Gastroesophageal sphincter (tissue), 4 donors: Measurements from ENCODE around the gene POLK. TPM values are rescaled to one million over a fixed set of nuclear protein-coding genes. Genes with fewer than 3 reads are reported as not detected.

ENCODE experiments used
- ATAC-seq: fragments of 150-250 bp; one replicate; pipeline ENCODE4 v1.9.1; 2016; ENCODE audit warnings: mild to moderate bottlenecking, moderate library complexity
- H3K27ac ChIP-seq, 4 donors: fragments of 200-600 bp; sonication (generic) in 3 of 4; 1 replicate in 3 of 4; 2 replicates in 1 of 4; pipeline ENCODE4 v1.5.1; 2016 to 2019
- H3K27me3 ChIP-seq: fragments of 200-600 bp; sonication (generic); one replicate; pipeline ENCODE4 v1.5.1; 2019
- H3K36me3 ChIP-seq, 2 donors: fragments of 200-600 bp; sonication (generic); one replicate each; pipeline ENCODE4 v1.5.1; 2019; ENCODE audit warnings: control low read depth in 1 of 2
- H3K4me1 ChIP-seq, 3 donors: fragments of 200-600 bp; sonication (generic); 1 replicate in 2 of 3; 2 replicates in 1 of 3; pipeline ENCODE4 v1.5.1; 2016 to 2019; ENCODE audit warnings: control low read depth in 2 of 3
- H3K4me3 ChIP-seq, 2 donors: fragments of 200-600 bp; sonication (generic); one replicate each; pipeline ENCODE4 v1.5.1; 2019; ENCODE audit warnings: mild to moderate bottlenecking in 1 of 2, moderate library complexity in 1 of 2
- H3K9me3 ChIP-seq, 3 donors: fragments of 200-600 bp; sonication (generic); one replicate each; pipeline ENCODE4 v1.5.1; 2017 to 2019; ENCODE audit warnings: control low read depth in 2 of 3
- CTCF ChIP-seq, 4 experiments: fragments of 200-600 bp in 2 of 4; fragments of 450-650 bp in 2 of 4; sonication (generic) in 1 of 4; IDR thresholded peaks; one replicate each; pipeline ENCODE4 v1.5.1; 2017 to 2019; ENCODE audit warnings: antibody characterized with exemption in 4 of 4, mild to moderate bottlenecking in 2 of 4, moderate library complexity in 2 of 4
- EP300 ChIP-seq: sonication (generic); formaldehyde crosslinking; IDR thresholded peaks from one replicate; pipeline ENCODE4 v1.6.1; 2017; ENCODE audit warnings: antibody characterized with exemption, mild to moderate bottlenecking
- POLR2A ChIP-seq, 2 donors: fragments of 450-650 bp; IDR thresholded peaks; one replicate each; pipeline ENCODE4 v1.6.1; 2017; ENCODE audit warnings: antibody characterized with exemption in 2 of 2, mild to moderate bottlenecking in 2 of 2, moderate library complexity in 1 of 2
- POLR2AphosphoS5 ChIP-seq: sonication (generic); formaldehyde crosslinking; IDR thresholded peaks from one replicate; pipeline ENCODE4 v1.6.1; 2017; ENCODE audit warnings: antibody characterized with exemption
- WGBS, 2 donors: methylation state at CpG; one replicate each; pipeline ENCODE4 v1.1.5; 2018; ENCODE audit warnings: low coverage in 1 of 2; 5-methylcytosine and 5-hydroxymethylcytosine counted together
- total RNA-seq, 4 donors: library from RNA; depleted of rRNA; stranded (reverse); fragments of >200 nt; gene quantifications; one replicate each; pipeline ENCODE4 v1.1.0, GENCODE V29; 2016

Gene POLK
- total RNA-seq, 4 donors from 2014 or later, result 34.7 to 64.4 (median 41.8) TPM

- 100% methylated on average over 1 of the region's 3 CpGs; no CpG with 5 or more reads in 1 of the 2 donors for WGBS, 2 donors
- Histone ChIP-seq H3K36me3 (peaks cover 0 to 8% of the 10 kb centered on the region in 2 donors), H3K9me3 (peaks cover 0 to 19% (median 0%) of the 10 kb centered on the region in 3 donors), H3K4me1 (peaks cover 0 to 43% (median 0%) of the 10 kb centered on the region in 3 donors), H3K27ac (no peak overlapping the region), H3K27me3 (no peaks in the 10 kb centered on the region), H3K4me3 (no peak overlapping the region)
- TF ChIP-seq CTCF (IDR thresholded peaks at IDR 0.05) (no peak), EP300 (no peak), POLR2AphosphoS5 (no peak), POLR2A (IDR thresholded peaks at IDR 0.05) (no peak)
- ATAC-seq, result no peak
Observed at GRCh38 chr5:75536147-75536546, 24.5 kb downstream of the POLK start.

- H3K9me3 ChIP-seq, result peaks cover 0 to 19% (median 0%) of the 10 kb centered on the region in 3 donors
- WGBS, 2 donors, result 90% methylated on average over 2 of the region's 6 CpGs; no CpG with 5 or more reads in 1 of the 2 donors
- no peak overlapping the region for H3K27ac ChIP-seq
- peaks cover 0 to 43% (median 0%) of the 10 kb centered on the region in 3 donors for H3K4me1 ChIP-seq
- no peaks in the 10 kb centered on the region for H3K27me3 ChIP-seq
- no peak overlapping the region for H3K4me3 ChIP-seq
- no peak for ATAC-seq
- TF ChIP-seq EP300 (no peak), CTCF (IDR thresholded peaks at IDR 0.05) (no peak), POLR2AphosphoS5 (no peak), POLR2A (IDR thresholded peaks at IDR 0.05) (no peak)
- H3K36me3 ChIP-seq, result peaks cover 0 to 8% of the 10 kb centered on the region in 2 donors
Observed at GRCh38 chr5:75536694-75537360, 25.1 kb downstream of the POLK start.

GRCh38 chr5:75538211-75538610 is 26.5 kb downstream of the POLK start:
- 33 to 44% methylated on average over 1 of the region's 1 CpG for WGBS, 2 donors
- no peak overlapping the region for H3K27ac ChIP-seq
- TF ChIP-seq EP300 (no peak), POLR2A (IDR thresholded peaks at IDR 0.05) (no peak)

GRCh38 chr5:75545131-75545530 is 33.4 kb downstream of the POLK start:
- H3K27me3 ChIP-seq, result no peaks in the 10 kb centered on the region
- no peak for TF ChIP-seq EP300
- TF ChIP-seq POLR2AphosphoS5, result no peak
- TF ChIP-seq POLR2A (IDR thresholded peaks at IDR 0.05), result no peak
- TF ChIP-seq CTCF (IDR thresholded peaks at IDR 0.05), result no peak
- peaks cover 0 to 3% (median 0%) of the 10 kb centered on the region in 3 donors for H3K4me1 ChIP-seq
- no peak for ATAC-seq
- no peak overlapping the region for H3K27ac ChIP-seq
- H3K36me3 ChIP-seq, result peaks cover 0 to 6% of the 10 kb centered on the region in 2 donors
- no peak overlapping the region for H3K4me3 ChIP-seq
- 68 to 80% methylated on average over 2 of the region's 2 CpGs for WGBS, 2 donors
- H3K9me3 ChIP-seq, result no peaks in the 10 kb centered on the region

More at GRCh38 chr5:75538211-75538610, 26.5 kb downstream of the POLK start:
- H3K4me3 ChIP-seq, result no peak overlapping the region
- H3K4me1 ChIP-seq, result peaks cover 0 to 43% (median 0%) of the 10 kb centered on the region in 3 donors
- peaks cover 0 to 8% of the 10 kb centered on the region in 2 donors for H3K36me3 ChIP-seq
- no peaks in the 10 kb centered on the region for H3K27me3 ChIP-seq
- peaks cover 0 to 16% (median 0%) of the 10 kb centered on the region in 3 donors for H3K9me3 ChIP-seq
- no peak for ATAC-seq

GRCh38 chr5:75546830-75547229 is 35.1 kb downstream of the POLK start:
- 79 to 96% methylated on average over 4 to 6 of the region's 6 CpGs for WGBS, 2 donors
- Histone ChIP-seq H3K4me1 (no peaks in the 10 kb centered on the region), H3K27ac (no peak overlapping the region), H3K27me3 (no peaks in the 10 kb centered on the region), H3K4me3 (no peak overlapping the region), H3K9me3 (no peaks in the 10 kb centered on the region), H3K36me3 (peaks cover 0 to 6% of the 10 kb centered on the region in 2 donors)
- no peak for ATAC-seq
- TF ChIP-seq POLR2AphosphoS5 (no peak), EP300 (no peak), POLR2A (IDR thresholded peaks at IDR 0.05) (no peak), CTCF (IDR thresholded peaks at IDR 0.05) (no peak)
